HEK293T (cell line): Measurements from ENCODE around the gene USP24.

Source experiments
- ELF4 ChIP-seq: fragments of 450-650 bp; IDR thresholded peaks from 2 replicates; pipeline ENCODE4 v1.6.1; 2017; ENCODE audit warnings: antibody characterized with exemption
- FOXA1 ChIP-seq: fragments of 450-650 bp; IDR thresholded peaks from 2 replicates; pipeline ENCODE4 v1.6.1; 2016; ENCODE audit warnings: mild to moderate bottlenecking
- SP1 ChIP-seq: fragments of 450-650 bp; IDR thresholded peaks from 2 replicates; pipeline ENCODE4 v1.6.1; 2017
- SUZ12 ChIP-seq: fragments of 450-650 bp; IDR thresholded peaks from 2 replicates; pipeline ENCODE4 v1.6.1; 2016; ENCODE audit warnings: mild to moderate bottlenecking

DNA sequence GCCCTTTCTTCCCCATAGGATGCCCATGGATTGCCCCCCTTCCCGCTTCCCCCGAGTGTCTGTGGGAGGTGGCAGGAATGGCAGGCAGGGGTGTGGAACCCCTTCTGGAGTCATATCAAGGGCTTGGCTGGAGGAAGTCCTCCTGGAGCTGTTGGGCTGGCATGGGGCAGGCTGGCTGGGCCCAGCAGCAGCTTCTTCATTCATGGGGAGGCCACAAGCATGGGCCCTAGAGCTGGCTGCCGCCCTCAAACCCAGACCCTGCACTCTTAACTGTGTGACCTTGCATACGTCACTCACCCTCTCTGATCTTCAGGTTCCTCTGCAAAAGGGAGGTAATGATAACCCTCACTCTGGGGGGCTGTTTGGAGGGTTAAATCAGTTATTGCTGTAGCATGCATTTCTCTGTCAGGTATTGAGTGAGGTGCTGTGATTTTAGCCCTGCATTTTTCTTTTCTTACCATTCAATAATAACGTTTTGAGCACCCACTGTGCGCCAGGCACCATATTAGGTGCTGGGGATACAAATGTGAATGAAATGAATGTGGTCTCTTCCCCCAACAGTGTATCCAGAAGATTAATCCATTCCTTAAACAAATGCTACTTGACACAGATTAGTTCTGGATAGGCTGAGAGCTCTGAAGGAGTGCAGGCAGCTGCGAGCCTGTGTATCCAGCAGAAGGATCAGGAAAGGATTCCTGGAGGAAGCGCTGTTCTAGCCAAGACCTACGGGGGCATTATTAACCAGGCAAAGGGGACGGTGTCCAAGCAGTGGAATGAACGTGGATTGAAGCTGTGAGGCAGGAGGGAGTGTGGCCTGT lies 166.5 kb downstream of the USP24 start:
- TF ChIP-seq SP1 (no peak), FOXA1 (no peak), ELF4 (no peak), SUZ12 (no peak)
